B cell (primary cell): ENCODE data around the gene GFAP. TPM values are rescaled to one million over a fixed set of nuclear protein-coding genes. Genes with fewer than 3 reads are reported as not detected.

Experiments
- ATAC-seq: fragments of 200-7000 bp; cut with Tn5 transposase; one replicate; pipeline ENCODE4 v1.10.0; 2021; ENCODE audit warnings: low read depth, mild to moderate bottlenecking, moderate number of reproducible peaks, moderate library complexity
- CTCF ChIA-PET: fragments of 350-600 bp; sonication (Branson Sonifier 250); formaldehyde crosslinking; loops from one replicate; lab custom pipeline; 2021; ENCODE audit warnings: antibody characterized with exemption, inconsistent platforms; lab: Charles Lee
- POLR2A ChIA-PET: fragments of 350-600 bp; sonication (Branson Sonifier 250); formaldehyde crosslinking; loops from one replicate; lab custom pipeline; 2021; ENCODE audit warnings: antibody characterized with exemption; lab: Charles Lee
- DNase-seq: peaks from one replicate; pipeline ENCODE4 v3.0.0; 2013
- H2AFZ ChIP-seq: 2 replicates; pipeline ENCODE4 v1.6.1; 2012; ENCODE audit warnings: mild to moderate bottlenecking, low read depth, low read length; ENCODE audit not compliant: insufficient read depth, poor library complexity, severe bottlenecking
- H3K27ac ChIP-seq, 2 donors: 1 replicate in 1 of 2; 2 replicates in 1 of 2; pipeline ENCODE4 v1.5.1; 2012 to 2013; ENCODE audit warnings: low read length in 2 of 2, mild to moderate bottlenecking in 2 of 2, moderate library complexity in 1 of 2
- H3K27me3 ChIP-seq, 4 experiments: fragments of 200-600 bp in 1 of 4; sonication (generic) in 1 of 4; replicated peaks in 1 of 4; 1 replicate in 2 of 4; 2 replicates in 2 of 4; pipeline versions ENCODE4 v1.6.1 to v1.7.0; 2013 to 2016; ENCODE audit warnings: low read length in 3 of 4, mild to moderate bottlenecking in 2 of 4, mixed read lengths in 1 of 4, moderate library complexity in 1 of 4; ENCODE audit not compliant: insufficient read depth in 4 of 4, control insufficient read depth in 3 of 4; ENCODE audit errors: control extremely low read depth in 1 of 4
- H3K36me3 ChIP-seq, 2 experiments: replicated peaks in 1 of 2; 1 replicate in 1 of 2; 2 replicates in 1 of 2; pipeline versions ENCODE4 v1.6.1 to v1.7.1; 2013; ENCODE audit warnings: low read length in 1 of 2; ENCODE audit not compliant: insufficient read depth in 2 of 2, control insufficient read depth in 1 of 2; ENCODE audit errors: control extremely low read depth in 1 of 2, extremely low read depth in 1 of 2
- H3K4me1 ChIP-seq, 2 donors: fragments of 200-600 bp in 1 of 2; sonication (generic) in 1 of 2; 1 replicate in 1 of 2; 2 replicates in 1 of 2; pipeline versions ENCODE4 v1.5.1 to v1.6.1; 2013 to 2017; ENCODE audit warnings: low read length in 2 of 2; ENCODE audit not compliant: control insufficient read depth in 2 of 2, insufficient read depth in 2 of 2
- H3K4me2 ChIP-seq: replicated peaks from 2 replicates; pipeline ENCODE3; 2012; ENCODE audit warnings: mild to moderate bottlenecking, low read depth, low read length; ENCODE audit not compliant: poor library complexity, severe bottlenecking
- H3K4me3 ChIP-seq, 5 experiments: fragments of 200-600 bp in 1 of 5; sonication (generic) in 1 of 5; 1 replicate in 3 of 5; 2 replicates in 2 of 5; pipeline versions ENCODE4 v1.5.1 to v1.7.0; 2011 to 2016; ENCODE audit warnings: low read length in 4 of 5, mild to moderate bottlenecking in 4 of 5, low read depth in 2 of 5, control low read depth in 1 of 5, moderate library complexity in 1 of 5; ENCODE audit not compliant: insufficient read depth in 1 of 5; ENCODE audit errors: control extremely low read depth in 1 of 5, extremely low read depth in 1 of 5
- H3K79me2 ChIP-seq: fragments of 200-600 bp; sonication (generic); one replicate; pipeline ENCODE4 v1.6.0; 2016; ENCODE audit warnings: low read length; ENCODE audit not compliant: control insufficient read depth, insufficient read depth
- H3K9ac ChIP-seq: fragments of 200-600 bp; sonication (generic); 2 replicates; pipeline ENCODE4 v1.6.1; 2017; ENCODE audit warnings: mild to moderate bottlenecking, low read length, moderate library complexity
- H3K9me3 ChIP-seq, 3 donors: one replicate each; pipeline versions ENCODE4 v1.6.1 to v1.7.1; 2013; ENCODE audit warnings: low read length in 2 of 3; ENCODE audit not compliant: control insufficient read depth in 2 of 3, insufficient read depth in 1 of 3; ENCODE audit errors: control extremely low read depth in 1 of 3
- H4K20me1 ChIP-seq: 2 replicates; pipeline ENCODE4 v1.6.0; 2012; ENCODE audit warnings: mild to moderate bottlenecking, low read length; ENCODE audit not compliant: insufficient read depth, control insufficient read depth, poor library complexity, severe bottlenecking
- H3K27ac Mint-ChIP-seq: one replicate; pipeline ENCODE4 v1.8.0; 2021; ENCODE audit warnings: mixed read lengths
- H3K27me3 Mint-ChIP-seq: one replicate; pipeline ENCODE4 v1.8.0; 2021; ENCODE audit warnings: mixed read lengths
- H3K4me1 Mint-ChIP-seq: one replicate; pipeline ENCODE4 v1.8.0; 2021; ENCODE audit warnings: mixed read lengths
- H3K4me3 Mint-ChIP-seq: one replicate; pipeline ENCODE4 v1.8.0; 2021; ENCODE audit warnings: mixed read lengths
- H3K9me3 Mint-ChIP-seq: one replicate; pipeline ENCODE4 v1.8.0; 2022; ENCODE audit warnings: mixed read lengths; ENCODE audit not compliant: insufficient read depth
- CTCF ChIP-seq: fragments of 200-600 bp; IDR thresholded peaks from one replicate; pipeline ENCODE4 v1.8.0; 2022; ENCODE audit warnings: antibody characterized with exemption, mild to moderate bottlenecking
- EZH2 ChIP-seq: IDR thresholded peaks from 2 replicates; pipeline ENCODE4 v1.6.1; 2012; ENCODE audit warnings: borderline replicate concordance, low read depth, mild to moderate bottlenecking, moderate library complexity, low read length; ENCODE audit not compliant: insufficient read depth, poor library complexity, severe bottlenecking
- WGBS: methylation state at CpG from one replicate; pipeline ENCODE4 v1.1.5; 2013; ENCODE audit warnings: missing lambda C conversion rate; ENCODE audit not compliant: insufficient coverage; 5-methylcytosine and 5-hydroxymethylcytosine counted together
- intact Hi-C: fragments of 100-400 bp; cut with micrococcal nuclease; formaldehyde crosslinking; loops from one replicate; pipeline ENCODE4 v1.10.0; 2022
- polyA plus RNA-seq: library from polyadenylated mRNA; depleted of rRNA; stranded (reverse); fragments of >200 nt; gene quantifications from 2 replicates; pipeline ENCODE4 v1.2.3, GENCODE V29; 2012
- total RNA-seq, 2 donors: library from RNA; stranded (reverse); fragments of 120-200 nt in 1 of 2; gene quantifications; 1 replicate in 1 of 2; 2 replicates in 1 of 2; pipeline versions ENCODE4 v1.2.3 to v1.2.4, GENCODE V29; 2013 to 2022

The GFAP gene
- total and polyA plus RNA-seq, 2 donors (not counting 1 experiment from before 2014, with no cell fraction given): not detected

DNA sequence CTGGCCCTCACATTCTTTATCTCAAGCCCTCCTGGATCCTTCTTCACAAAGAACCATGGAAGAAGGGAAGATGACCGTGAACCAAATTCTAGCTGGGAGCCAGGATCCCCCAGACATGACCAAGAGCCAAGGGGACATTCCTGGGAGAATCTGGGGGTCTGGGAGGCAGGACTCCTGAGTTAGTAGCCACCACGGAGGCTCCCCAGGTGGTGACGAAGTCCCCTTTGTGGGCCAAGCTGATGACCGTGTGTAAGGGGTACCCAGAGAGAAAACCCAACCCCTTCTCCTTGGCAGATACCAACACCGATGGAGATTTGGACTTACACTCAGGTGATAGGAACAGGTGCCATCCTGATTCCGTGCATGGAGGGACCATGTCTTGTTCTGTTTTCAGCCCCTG, 6.8 kb upstream of the GFAP start:
- Histone ChIP-seq H3K36me3 (no peaks in the 10 kb centered on the region), H2AFZ (no peak overlapping the region), H3K9me3 (no peaks in the 10 kb centered on the region), H4K20me1 (no peaks in the 10 kb centered on the region), H3K79me2 (no peaks in the 10 kb centered on the region), H3K27ac (no peak overlapping the region), H3K4me2 (no peak overlapping the region), H3K27me3 (peaks cover 0 to 24% (median 6%) of the 10 kb centered on the region in 4 experiments), H3K4me1 (peaks cover 10 to 13% of the 10 kb centered on the region in 2 donors), H3K4me3 (no peak overlapping the region), H3K9ac (no peak overlapping the region)
- H3K27me3 Mint-ChIP-seq: peaks cover 8% of the 10 kb centered on the region
- H3K4me1 Mint-ChIP-seq: peaks cover 12% of the 10 kb centered on the region
- TF ChIP-seq EZH2 (no peak), CTCF (no peak)
- H3K4me3 Mint-ChIP-seq: no peak overlapping the region
- H3K27ac Mint-ChIP-seq: no peak overlapping the region
- 95% methylated on average over 5 of the region's 6 CpGs for WGBS
- intact Hi-C loops: no loop called here
- CTCF ChIA-PET: interaction anchor here (1.0 to 6.0 kb wide), 4 partner anchors 12 to 275 kb away, joined by 3 to 95 read pairs (median 42); no protein-coding TSS in a partner anchor
- ATAC-seq: no peak
- POLR2A ChIA-PET: no interaction called here
- H3K9me3 Mint-ChIP-seq: no peaks in the 10 kb centered on the region
- no peak for DNase-seq

GRCh38 chr17:44921122-44921882, 6.0 kb upstream of the GFAP start:
- Histone ChIP-seq H3K4me3 (no peak overlapping the region), H3K79me2 (no peaks in the 10 kb centered on the region), H3K9me3 (no peaks in the 10 kb centered on the region), H3K36me3 (no peaks in the 10 kb centered on the region), H4K20me1 (no peaks in the 10 kb centered on the region), H3K9ac (no peak overlapping the region), H3K4me2 (no peak overlapping the region), H3K27ac (no peak overlapping the region), H3K4me1 (peaks cover 10 to 13% of the 10 kb centered on the region in 2 donors), H2AFZ (peak overlapping the region; percentile 10), H3K27me3 (peaks cover 0 to 26% (median 6%) of the 10 kb centered on the region in 4 experiments)
- no peak for DNase-seq
- peaks cover 8% of the 10 kb centered on the region for H3K27me3 Mint-ChIP-seq
- peaks cover 12% of the 10 kb centered on the region for H3K4me1 Mint-ChIP-seq
- intact Hi-C loops: no loop called here
- WGBS: 83% methylated on average over 8 of the region's 11 CpGs
- no peak for ATAC-seq
- TF ChIP-seq CTCF (no peak), EZH2 (no peak)
- no peak overlapping the region for H3K27ac Mint-ChIP-seq
- ChIA-PET POLR2A (interaction anchor here (0.6 to 1.2 kb wide), 2 partner anchors 227 to 313 kb away, joined by 7 to 11 read pairs; partner anchors contain the start of gene HEXIM1), CTCF (interaction anchor here (1.6 to 6.0 kb wide), 5 partner anchors 101 to 276 kb away, joined by 4 to 95 read pairs (median 21); partner anchors contain the start of gene ACBD4)
- no peaks in the 10 kb centered on the region for H3K9me3 Mint-ChIP-seq
- H3K4me3 Mint-ChIP-seq: no peak overlapping the region
